KMS-11 (cell line): ENCODE measurements around the gene LCE3B.

Source experiments
- H2AFZ ChIP-seq: fragments of 200-600 bp; sonication (generic); 2 replicates; pipeline ENCODE4 v1.6.1; 2016; ENCODE audit warnings: antibody characterized with exemption, mixed run types, low read depth
- H3K27ac ChIP-seq: fragments of 200-600 bp; sonication (generic); 2 replicates; pipeline ENCODE4 v1.6.1; 2016; ENCODE audit warnings: mild to moderate bottlenecking, mixed run types
- H3K27me3 ChIP-seq: fragments of 200-600 bp; sonication (generic); 2 replicates; pipeline ENCODE4 v1.6.1; 2017; ENCODE audit warnings: mild to moderate bottlenecking, low read depth, mixed run types, moderate library complexity; ENCODE audit not compliant: insufficient read depth
- H3K36me3 ChIP-seq: fragments of 200-600 bp; sonication (generic); 2 replicates; pipeline ENCODE4 v1.6.1; 2017; ENCODE audit warnings: mild to moderate bottlenecking, mixed run types; ENCODE audit not compliant: insufficient read depth
- H3K4me1 ChIP-seq: fragments of 200-600 bp; sonication (generic); 2 replicates; pipeline ENCODE4 v1.6.1; 2016; ENCODE audit warnings: mild to moderate bottlenecking, low read depth, mixed run types; ENCODE audit not compliant: poor library complexity, severe bottlenecking
- H3K4me2 ChIP-seq: fragments of 200-600 bp; sonication (generic); 2 replicates; pipeline ENCODE4 v1.7.0; 2016; ENCODE audit warnings: mild to moderate bottlenecking, mixed run types
- H3K4me3 ChIP-seq: fragments of 200-600 bp; sonication (generic); IDR thresholded peaks from 2 replicates; pipeline ENCODE4 v1.6.1; 2017; ENCODE audit warnings: low read depth, low read length, mixed read lengths; ENCODE audit not compliant: insufficient read depth
- H3K79me2 ChIP-seq: fragments of 200-600 bp; sonication (generic); 2 replicates; pipeline ENCODE4 v1.6.1; 2016; ENCODE audit warnings: low read depth, mixed run types; ENCODE audit not compliant: insufficient read depth
- H3K9ac ChIP-seq: fragments of 200-600 bp; sonication (generic); 2 replicates; pipeline ENCODE4 v1.6.1; 2016; ENCODE audit warnings: mild to moderate bottlenecking, mixed run types
- H4K20me1 ChIP-seq: fragments of 200-600 bp; sonication (generic); 2 replicates; pipeline ENCODE4 v1.6.1; 2016; ENCODE audit warnings: mild to moderate bottlenecking, mixed run types; ENCODE audit not compliant: insufficient read depth
- CTCF ChIP-seq: fragments of 200-600 bp; sonication (generic); conservative IDR thresholded peaks from 2 replicates; pipeline ENCODE4 v1.6.1; 2017; ENCODE audit warnings: low read depth, mild to moderate bottlenecking, antibody characterized with exemption, low read length, moderate library complexity, mixed read lengths

LCE3B gene

DNA sequence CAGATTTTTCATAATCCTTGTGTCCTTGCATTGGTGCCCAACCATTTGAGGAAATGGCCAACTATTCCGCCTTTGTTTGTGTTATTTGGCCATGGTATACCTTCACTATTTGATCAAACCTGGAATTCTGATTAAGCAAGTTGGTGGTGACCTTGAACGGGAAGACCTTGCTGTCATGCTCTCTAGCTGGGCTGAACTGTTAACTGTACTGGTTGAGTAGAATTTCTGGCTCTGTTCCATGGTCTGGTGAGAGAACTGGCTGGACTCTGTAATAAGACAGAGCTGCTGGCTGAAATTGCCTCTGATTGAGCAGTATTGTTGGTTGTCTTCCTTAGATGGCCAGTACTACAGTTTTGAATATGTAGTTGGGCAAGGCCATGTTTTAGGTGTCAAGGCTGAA is 16.6 kb upstream of the LCE3B start:
- TF ChIP-seq CTCF, result no peak
- Histone ChIP-seq H3K4me3 (peak overlapping the region; percentile 12), H3K4me2 (no peak overlapping the region)

DNA sequence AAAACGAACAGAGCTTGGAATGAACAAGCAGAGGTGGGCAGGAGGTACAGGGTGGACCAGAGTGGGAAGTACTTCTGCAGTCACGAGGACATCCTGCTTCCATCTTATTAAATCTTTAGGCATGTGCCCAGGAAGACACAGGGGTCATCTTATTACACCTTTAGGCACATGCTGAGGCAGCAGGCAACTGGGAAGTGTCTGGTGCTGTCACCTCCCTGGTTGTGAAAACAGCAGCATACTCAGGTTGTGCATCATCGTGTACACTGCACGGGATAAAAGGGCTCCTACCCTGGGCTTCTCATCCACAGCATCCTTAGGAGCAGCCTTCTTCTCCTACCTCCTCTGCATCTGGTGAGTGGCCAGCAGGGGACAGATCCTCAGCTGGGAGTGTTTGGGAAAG is 13.7 kb upstream of the LCE3B start, which contains the start of gene LCE3C:
LCE3C (plus strand) TSS at position 301 of the 400 bp plus-strand sequence. CDS start 498 bp downstream, outside the sequence.
- Histone ChIP-seq H3K36me3 (no peaks in the 10 kb centered on the region), H3K4me1 (no peaks in the 10 kb centered on the region), H3K4me2 (no peak within 1 kb of the TSS), H3K79me2 (no peaks in the 10 kb centered on the region), H3K27me3 (no peaks in the 10 kb centered on the region), H3K27ac (no peak within 1 kb of the TSS), H2AFZ (no peak within 1 kb of the TSS), H4K20me1 (no peaks in the 10 kb centered on the region), H3K9ac (no peak within 1 kb of the TSS), H3K4me3 (no peak within 1 kb of the TSS)
- TF ChIP-seq CTCF, result no peak

More for the DNA sequence above, 16.6 kb upstream of the LCE3B start:
- no peaks in the 10 kb centered on the region for H3K79me2 ChIP-seq
- no peaks in the 10 kb centered on the region for H3K27me3 ChIP-seq
- H2AFZ ChIP-seq, result no peak overlapping the region
- no peak overlapping the region for H3K27ac ChIP-seq
- H3K4me1 ChIP-seq, result no peaks in the 10 kb centered on the region
- no peaks in the 10 kb centered on the region for H4K20me1 ChIP-seq
- H3K9ac ChIP-seq, result no peak overlapping the region
- H3K36me3 ChIP-seq, result no peaks in the 10 kb centered on the region

- no peak for TF ChIP-seq CTCF
- no peaks in the 10 kb centered on the region for H4K20me1 ChIP-seq
- H3K27me3 ChIP-seq, result no peaks in the 10 kb centered on the region
- H3K79me2 ChIP-seq, result no peaks in the 10 kb centered on the region
- no peak overlapping the region for H3K4me2 ChIP-seq
- no peak overlapping the region for H3K27ac ChIP-seq
- no peaks in the 10 kb centered on the region for H3K4me1 ChIP-seq
- no peaks in the 10 kb centered on the region for H3K36me3 ChIP-seq
- no peak overlapping the region for H3K4me3 ChIP-seq
- no peak overlapping the region for H3K9ac ChIP-seq
- no peak overlapping the region for H2AFZ ChIP-seq
These were observed 8.4 kb downstream of the LCE3B start for GRCh38 chr1:152621993-152622392.

DNA sequence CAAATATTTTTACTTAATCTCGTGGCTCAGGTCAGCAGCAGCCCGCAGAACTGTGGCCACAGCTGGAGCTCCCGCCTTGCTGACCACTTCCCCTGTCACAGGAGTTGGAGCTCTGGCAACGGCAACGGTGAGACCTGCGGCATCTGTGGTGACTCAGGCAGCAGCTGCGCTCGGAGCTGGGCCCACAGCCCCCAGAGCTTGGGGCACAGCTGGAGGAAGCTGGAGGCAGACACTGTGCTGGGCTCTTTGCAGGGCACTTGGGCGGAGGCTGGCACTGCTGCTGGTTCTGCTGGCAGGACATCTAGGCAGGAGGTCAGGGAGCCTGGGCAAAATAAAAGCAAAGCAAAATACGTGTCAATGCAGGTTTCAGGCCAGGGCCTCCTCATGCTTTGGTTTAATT is 9.2 kb downstream of the LCE3B start, which contains the start of gene LCE3A:
LCE3A (minus strand) TSS at position 301 of the 400 bp plus-strand sequence; CDS start at position 301, 0 bp downstream.
- Histone ChIP-seq H3K36me3 (no peaks in the 10 kb centered on the region), H3K27ac (no peak within 1 kb of the TSS), H4K20me1 (no peaks in the 10 kb centered on the region), H2AFZ (no peak within 1 kb of the TSS), H3K4me3 (no peak within 1 kb of the TSS), H3K27me3 (no peaks in the 10 kb centered on the region), H3K9ac (no peak within 1 kb of the TSS), H3K4me1 (no peaks in the 10 kb centered on the region), H3K79me2 (no peaks in the 10 kb centered on the region), H3K4me2 (no peak within 1 kb of the TSS)
- TF ChIP-seq CTCF, result no peak
